22Rv1 (cell line): ENCODE results near the gene LMO7.

Experiments used
- ZFX ChIP-seq: fragments of 450-650 bp; IDR thresholded peaks from 2 replicates; pipeline ENCODE4 v1.6.1; 2017; ENCODE audit warnings: antibody characterized with exemption, borderline replicate concordance
- TF ChIP-seq, protein P1 (sequence below): fragments of 450-650 bp; IDR thresholded peaks from 2 replicates; pipeline ENCODE4 v1.5.1; 2017; ENCODE audit warnings: mild to moderate bottlenecking

DNA sequence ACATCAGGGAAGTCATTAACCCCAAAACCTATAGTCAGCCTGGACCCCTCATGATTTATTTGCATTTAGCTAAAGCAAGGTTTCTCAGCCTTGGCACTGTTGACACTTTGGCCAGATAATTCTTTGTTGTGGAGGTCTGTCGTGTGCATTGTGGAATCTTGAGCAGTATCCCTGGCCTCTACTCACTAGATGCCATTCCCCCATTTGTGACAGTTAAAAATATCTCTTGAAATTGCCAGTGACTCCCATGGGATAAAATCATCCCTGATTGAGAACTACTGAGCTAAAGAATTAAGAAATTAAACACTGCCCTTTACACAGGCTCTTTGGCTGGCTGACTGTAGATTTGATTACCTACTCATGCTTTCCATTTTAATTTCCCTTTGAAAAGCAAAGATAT lies 102.7 kb downstream of the LMO7 start:
- TF ChIP-seq, protein P1, sequence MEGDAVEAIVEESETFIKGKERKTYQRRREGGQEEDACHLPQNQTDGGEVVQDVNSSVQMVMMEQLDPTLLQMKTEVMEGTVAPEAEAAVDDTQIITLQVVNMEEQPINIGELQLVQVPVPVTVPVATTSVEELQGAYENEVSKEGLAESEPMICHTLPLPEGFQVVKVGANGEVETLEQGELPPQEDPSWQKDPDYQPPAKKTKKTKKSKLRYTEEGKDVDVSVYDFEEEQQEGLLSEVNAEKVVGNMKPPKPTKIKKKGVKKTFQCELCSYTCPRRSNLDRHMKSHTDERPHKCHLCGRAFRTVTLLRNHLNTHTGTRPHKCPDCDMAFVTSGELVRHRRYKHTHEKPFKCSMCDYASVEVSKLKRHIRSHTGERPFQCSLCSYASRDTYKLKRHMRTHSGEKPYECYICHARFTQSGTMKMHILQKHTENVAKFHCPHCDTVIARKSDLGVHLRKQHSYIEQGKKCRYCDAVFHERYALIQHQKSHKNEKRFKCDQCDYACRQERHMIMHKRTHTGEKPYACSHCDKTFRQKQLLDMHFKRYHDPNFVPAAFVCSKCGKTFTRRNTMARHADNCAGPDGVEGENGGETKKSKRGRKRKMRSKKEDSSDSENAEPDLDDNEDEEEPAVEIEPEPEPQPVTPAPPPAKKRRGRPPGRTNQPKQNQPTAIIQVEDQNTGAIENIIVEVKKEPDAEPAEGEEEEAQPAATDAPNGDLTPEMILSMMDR, result no peak
- TF ChIP-seq ZFX, result no peak
